ENCODE measurements around the gene SLC27A3. TPM values are rescaled to one million over a fixed set of nuclear protein-coding genes. Genes with fewer than 3 reads are reported as not detected.

Gene SLC27A3
- total and polyA plus RNA-seq, 9 of the 15 experiments (the other 6 are each of a cell fraction or from before 2014, with no cell fraction given): 0.57 to 5.2 (median 2.8) TPM

GRCh38 chr1:153783233-153784190 is 8.3 kb downstream of the SLC27A3 start (continued):
- no peak for TF ChIP-seq USF2 (CRISPR knock-in tag; IDR thresholded peaks at IDR 0.05)
- no peak for TF ChIP-seq EP300 (IDR thresholded peaks at IDR 0.05; ENCODE audit: low read length)
- TF ChIP-seq EP400 (IDR thresholded peaks at IDR 0.05): peak; percentile 91
- TF ChIP-seq, protein P1, sequence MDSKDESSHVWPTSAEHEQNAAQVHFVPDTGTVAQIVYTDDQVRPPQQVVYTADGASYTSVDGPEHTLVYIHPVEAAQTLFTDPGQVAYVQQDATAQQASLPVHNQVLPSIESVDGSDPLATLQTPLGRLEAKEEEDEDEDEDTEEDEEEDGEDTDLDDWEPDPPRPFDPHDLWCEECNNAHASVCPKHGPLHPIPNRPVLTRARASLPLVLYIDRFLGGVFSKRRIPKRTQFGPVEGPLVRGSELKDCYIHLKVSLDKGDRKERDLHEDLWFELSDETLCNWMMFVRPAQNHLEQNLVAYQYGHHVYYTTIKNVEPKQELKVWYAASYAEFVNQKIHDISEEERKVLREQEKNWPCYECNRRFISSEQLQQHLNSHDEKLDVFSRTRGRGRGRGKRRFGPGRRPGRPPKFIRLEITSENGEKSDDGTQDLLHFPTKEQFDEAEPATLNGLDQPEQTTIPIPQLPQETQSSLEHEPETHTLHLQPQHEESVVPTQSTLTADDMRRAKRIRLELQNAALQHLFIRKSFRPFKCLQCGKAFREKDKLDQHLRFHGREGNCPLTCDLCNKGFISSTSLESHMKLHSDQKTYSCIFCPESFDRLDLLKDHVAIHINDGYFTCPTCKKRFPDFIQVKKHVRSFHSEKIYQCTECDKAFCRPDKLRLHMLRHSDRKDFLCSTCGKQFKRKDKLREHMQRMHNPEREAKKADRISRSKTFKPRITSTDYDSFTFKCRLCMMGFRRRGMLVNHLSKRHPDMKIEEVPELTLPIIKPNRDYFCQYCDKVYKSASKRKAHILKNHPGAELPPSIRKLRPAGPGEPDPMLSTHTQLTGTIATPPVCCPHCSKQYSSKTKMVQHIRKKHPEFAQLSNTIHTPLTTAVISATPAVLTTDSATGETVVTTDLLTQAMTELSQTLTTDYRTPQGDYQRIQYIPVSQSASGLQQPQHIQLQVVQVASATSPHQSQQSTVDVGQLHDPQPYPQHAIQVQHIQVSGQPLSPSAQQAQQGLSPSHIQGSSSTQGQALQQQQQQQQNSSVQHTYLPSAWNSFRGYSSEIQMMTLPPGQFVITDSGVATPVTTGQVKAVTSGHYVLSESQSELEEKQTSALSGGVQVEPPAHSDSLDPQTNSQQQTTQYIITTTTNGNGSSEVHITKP (IDR thresholded peaks at IDR 0.05; ENCODE audit: partially characterized antibody): peak; percentile 80
- TF ChIP-seq EHMT2 (IDR thresholded peaks at IDR 0.05): no peak
- 0 out of 2 replicates have a peak, but pooled peaks have one; percentile 14 for TF ChIP-seq E2F3 (CRISPR knock-in tag; IDR thresholded peaks at IDR 0.05)
- peak; percentile 62; the same call in 1 of the 2 replicates for TF ChIP-seq SMAD4 (CRISPR knock-in tag; conservative IDR thresholded peaks at IDR 0.05)
- TF ChIP-seq ARNT (IDR thresholded peaks at IDR 0.05): no peak
- peak; percentile 80 for TF ChIP-seq ZNF407 (IDR thresholded peaks at IDR 0.05; ENCODE audit: low read depth)
- peak; percentile 48; the same call in 1 of the 2 replicates for TF ChIP-seq SP1 (CRISPR knock-in tag; IDR thresholded peaks at IDR 0.05)
- TF ChIP-seq ETV6 (IDR thresholded peaks at IDR 0.05; ENCODE audit: borderline replicate concordance in 1 of 2, low read depth in 2 of 2, low read length in 1 of 2): no peak; a peak in 1 of 4 replicates
- TF ChIP-seq ETV6 (CRISPR knock-in tag; IDR thresholded peaks at IDR 0.05; ENCODE audit: borderline replicate concordance): no peak
- TF ChIP-seq ZNF561 (CRISPR knock-in tag; conservative IDR thresholded peaks at IDR 0.05): no peak
- TF ChIP-seq KDM5B (IDR thresholded peaks at IDR 0.05; ENCODE audit: insufficient replicate concordance, low read depth, low read length): peak; percentile 92

Data from K562 (cell line).